ENCODE data around the gene ALDH1A1. TPM values are rescaled to one million over a fixed set of nuclear protein-coding genes. Genes with fewer than 3 reads are reported as not detected.

ALDH1A1 gene
- total RNA-seq, 1 experiment from 2014 or later, result 1.9 TPM

- peaks cover 6% of the 10 kb centered on the region for H3K4me1 Mint-ChIP-seq
- ChIA-PET CTCF (no interaction called here), POLR2A (no interaction called here)
- TF ChIP-seq USF2 (CRISPR knock-in tag; IDR thresholded peaks at IDR 0.05), result no peak
- no peak for TF ChIP-seq ZNF416 (CRISPR knock-in tag; IDR thresholded peaks at IDR 0.05)
- TF ChIP-seq, protein P1, sequence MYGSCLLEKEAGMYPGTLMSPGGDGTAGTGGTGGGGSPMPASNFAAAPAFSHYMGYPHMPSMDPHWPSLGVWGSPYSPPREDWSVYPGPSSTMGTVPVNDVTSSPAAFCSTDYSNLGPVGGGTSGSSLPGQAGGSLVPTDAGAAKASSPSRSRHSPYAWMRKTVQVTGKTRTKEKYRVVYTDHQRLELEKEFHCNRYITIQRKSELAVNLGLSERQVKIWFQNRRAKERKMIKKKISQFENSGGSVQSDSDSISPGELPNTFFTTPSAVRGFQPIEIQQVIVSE (CRISPR knock-in tag; IDR thresholded peaks at IDR 0.05; ENCODE audit: borderline replicate concordance), result no peak
- TF ChIP-seq ATF1 (CRISPR knock-in tag; IDR thresholded peaks at IDR 0.05), result no peak
- TF ChIP-seq NR2C2 (CRISPR knock-in tag; IDR thresholded peaks at IDR 0.05), result no peak
- no peak for TF ChIP-seq IRF1 (CRISPR knock-in tag; IDR thresholded peaks at IDR 0.05)
- TF ChIP-seq TEAD4 (CRISPR knock-in tag; IDR thresholded peaks at IDR 0.05), result no peak
- no peak overlapping the region for H3K27ac Mint-ChIP-seq
- DNase-seq (ENCODE audit: low spot score) (no peak), ATAC-seq (no peak)
- no peaks in the 10 kb centered on the region for H3K9me3 Mint-ChIP-seq
- no peaks in the 10 kb centered on the region for H3K36me3 Mint-ChIP-seq
- H3K27me3 Mint-ChIP-seq (ENCODE audit: low read depth), result no peaks in the 10 kb centered on the region
- no peak overlapping the region for H3K4me3 Mint-ChIP-seq
Measured at GRCh38 chr9:72935595-72935994, 17.3 kb downstream of the ALDH1A1 start.

DNA sequence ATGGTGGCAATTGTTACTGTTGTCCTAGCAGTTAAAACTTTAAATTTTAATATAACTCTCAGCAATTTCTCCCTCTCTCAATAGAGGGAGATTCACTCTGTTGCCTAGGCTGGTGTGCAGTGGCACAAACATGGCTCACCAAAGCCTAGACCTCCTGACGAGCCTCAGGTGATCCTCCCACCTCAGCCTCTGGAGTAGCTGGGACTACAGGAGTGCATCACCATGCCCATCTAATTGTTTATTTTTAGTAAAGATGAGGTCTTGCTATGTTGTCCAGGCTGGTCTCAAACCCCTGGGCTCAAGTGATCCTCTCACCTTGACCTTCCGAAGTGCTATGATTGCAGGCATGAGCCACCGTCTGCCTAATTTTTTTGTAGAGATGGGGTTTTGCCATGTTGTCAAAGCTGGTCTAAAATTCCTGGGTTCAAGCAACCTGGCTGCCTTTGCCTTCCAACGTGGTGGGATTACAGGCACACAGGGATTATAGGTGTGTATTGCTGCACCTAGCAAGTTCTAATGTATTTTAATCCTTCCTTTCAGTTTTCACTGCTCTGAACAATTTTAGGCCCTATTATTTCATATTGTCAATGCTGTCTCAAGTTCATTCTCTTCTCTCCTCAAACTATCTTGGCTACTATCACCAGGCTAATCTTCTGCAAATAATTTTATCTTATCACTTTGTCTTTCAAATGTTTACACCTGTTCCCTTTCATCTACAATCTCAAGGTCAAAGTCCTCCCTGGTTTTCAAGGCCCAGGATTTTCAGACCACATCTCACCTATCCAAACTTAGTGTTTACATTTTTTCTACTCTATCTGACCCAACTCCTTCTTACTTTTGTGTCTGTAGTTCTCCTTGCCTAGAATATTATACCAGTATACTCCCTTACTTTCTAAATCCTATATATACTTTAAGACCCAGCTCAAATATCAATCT lies 18.9 kb downstream of the ALDH1A1 start:
- Mint-ChIP-seq H3K9me3 (no peaks in the 10 kb centered on the region), H3K27me3 (ENCODE audit: low read depth) (no peaks in the 10 kb centered on the region), H3K27ac (no peak overlapping the region), H3K36me3 (no peaks in the 10 kb centered on the region), H3K4me1 (peaks cover 7% of the 10 kb centered on the region), H3K4me3 (no peak overlapping the region)
- ChIA-PET CTCF (no interaction called here), POLR2A (no interaction called here)
- ATAC-seq (no peak), DNase-seq (ENCODE audit: low spot score) (no peak)
- no peak for TF ChIP-seq SMAD4 (CRISPR knock-in tag; IDR thresholded peaks at IDR 0.05)
- no peak for TF ChIP-seq MLX (CRISPR knock-in tag; IDR thresholded peaks at IDR 0.05)
- no peak for TF ChIP-seq MYBL2 (CRISPR knock-in tag; IDR thresholded peaks at IDR 0.05)
- no peak for TF ChIP-seq E2F4 (CRISPR knock-in tag; IDR thresholded peaks at IDR 0.05; ENCODE audit: borderline replicate concordance, low read depth)
- TF ChIP-seq ATF6 (CRISPR knock-in tag; IDR thresholded peaks at IDR 0.05), result no peak
- TF ChIP-seq, protein P2, sequence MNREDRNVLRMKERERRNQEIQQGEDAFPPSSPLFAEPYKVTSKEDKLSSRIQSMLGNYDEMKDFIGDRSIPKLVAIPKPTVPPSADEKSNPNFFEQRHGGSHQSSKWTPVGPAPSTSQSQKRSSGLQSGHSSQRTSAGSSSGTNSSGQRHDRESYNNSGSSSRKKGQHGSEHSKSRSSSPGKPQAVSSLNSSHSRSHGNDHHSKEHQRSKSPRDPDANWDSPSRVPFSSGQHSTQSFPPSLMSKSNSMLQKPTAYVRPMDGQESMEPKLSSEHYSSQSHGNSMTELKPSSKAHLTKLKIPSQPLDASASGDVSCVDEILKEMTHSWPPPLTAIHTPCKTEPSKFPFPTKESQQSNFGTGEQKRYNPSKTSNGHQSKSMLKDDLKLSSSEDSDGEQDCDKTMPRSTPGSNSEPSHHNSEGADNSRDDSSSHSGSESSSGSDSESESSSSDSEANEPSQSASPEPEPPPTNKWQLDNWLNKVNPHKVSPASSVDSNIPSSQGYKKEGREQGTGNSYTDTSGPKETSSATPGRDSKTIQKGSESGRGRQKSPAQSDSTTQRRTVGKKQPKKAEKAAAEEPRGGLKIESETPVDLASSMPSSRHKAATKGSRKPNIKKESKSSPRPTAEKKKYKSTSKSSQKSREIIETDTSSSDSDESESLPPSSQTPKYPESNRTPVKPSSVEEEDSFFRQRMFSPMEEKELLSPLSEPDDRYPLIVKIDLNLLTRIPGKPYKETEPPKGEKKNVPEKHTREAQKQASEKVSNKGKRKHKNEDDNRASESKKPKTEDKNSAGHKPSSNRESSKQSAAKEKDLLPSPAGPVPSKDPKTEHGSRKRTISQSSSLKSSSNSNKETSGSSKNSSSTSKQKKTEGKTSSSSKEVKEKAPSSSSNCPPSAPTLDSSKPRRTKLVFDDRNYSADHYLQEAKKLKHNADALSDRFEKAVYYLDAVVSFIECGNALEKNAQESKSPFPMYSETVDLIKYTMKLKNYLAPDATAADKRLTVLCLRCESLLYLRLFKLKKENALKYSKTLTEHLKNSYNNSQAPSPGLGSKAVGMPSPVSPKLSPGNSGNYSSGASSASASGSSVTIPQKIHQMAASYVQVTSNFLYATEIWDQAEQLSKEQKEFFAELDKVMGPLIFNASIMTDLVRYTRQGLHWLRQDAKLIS (CRISPR knock-in tag; IDR thresholded peaks at IDR 0.05; ENCODE audit: borderline replicate concordance), result no peak
- TF ChIP-seq IRF1 (CRISPR knock-in tag; IDR thresholded peaks at IDR 0.05), result no peak
- no peak for TF ChIP-seq OVOL2 (CRISPR knock-in tag; IDR thresholded peaks at IDR 0.05; ENCODE audit: borderline replicate concordance)
- TF ChIP-seq, protein P3, sequence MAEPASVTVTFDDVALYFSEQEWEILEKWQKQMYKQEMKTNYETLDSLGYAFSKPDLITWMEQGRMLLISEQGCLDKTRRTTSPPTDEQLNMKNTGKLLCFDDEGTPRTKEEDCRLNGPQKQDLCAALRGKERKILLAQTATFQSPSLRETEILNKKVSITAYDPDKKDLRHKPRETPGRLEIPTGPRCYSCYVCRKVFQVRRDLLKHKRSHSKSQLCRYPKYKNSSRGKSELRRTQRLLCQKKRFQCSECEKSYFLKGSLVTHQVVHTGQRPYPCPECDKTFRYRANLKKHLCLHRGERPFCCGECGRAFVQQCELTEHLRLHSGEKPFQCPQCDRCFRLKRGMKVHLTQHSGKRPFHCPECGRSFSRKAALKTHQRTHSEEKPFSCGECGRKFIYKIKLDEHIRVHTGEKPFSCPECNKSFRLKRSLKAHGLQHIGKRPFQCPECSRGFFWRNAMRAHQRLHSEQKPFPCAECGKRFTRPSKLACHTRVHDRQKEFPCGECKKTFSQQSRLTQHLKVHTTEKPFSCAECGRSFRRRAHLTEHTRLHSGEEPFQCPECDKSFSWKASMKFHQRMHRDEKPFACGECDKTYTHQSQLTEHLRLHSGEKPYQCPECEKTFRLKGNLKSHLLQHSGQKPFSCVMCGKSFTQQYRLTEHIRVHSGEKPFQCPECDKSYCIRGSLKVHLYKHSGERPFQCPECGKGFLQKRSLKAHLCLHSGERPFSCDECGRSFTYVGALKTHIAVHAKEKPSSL (CRISPR knock-in tag; conservative IDR thresholded peaks at IDR 0.05), result no peak
- TF ChIP-seq ZNF423 (CRISPR knock-in tag; IDR thresholded peaks at IDR 0.05), result no peak
- no peak for TF ChIP-seq ZNF138 (CRISPR knock-in tag; conservative IDR thresholded peaks at IDR 0.05)
- no peak for TF ChIP-seq IRF2 (CRISPR knock-in tag; IDR thresholded peaks at IDR 0.05; ENCODE audit: borderline replicate concordance, low read depth)
- TF ChIP-seq ZBTB21 (CRISPR knock-in tag; IDR thresholded peaks at IDR 0.05; ENCODE audit: borderline replicate concordance), result no peak
